Calu3 (cell line): ENCODE data around the gene C1orf53. TPM values are rescaled to one million over a fixed set of nuclear protein-coding genes. Genes with fewer than 3 reads are reported as not detected.

Source experiments
- BruUV-seq: library from RNA; stranded (reverse); fragments of 400-500 nt; replicated peaks from 2 replicates; lab custom pipeline; 2021; lab: Mats Ljungman, UMichigan
- CTCF ChIA-PET: fragments of 300-600 bp; sonication (Branson Sonifier 250); formaldehyde crosslinking; loops from one replicate; lab custom pipeline; 2022; ENCODE audit warnings: antibody characterized with exemption; lab: Charles Lee
- DNase-seq: peaks from one replicate; pipeline ENCODE4 v3.0.0; 2022
- H3K27ac Mint-ChIP-seq: one replicate; pipeline ENCODE4 v1.8.0; 2022; ENCODE audit warnings: mixed read lengths; ENCODE audit not compliant: unreplicated experiment
- H3K27me3 Mint-ChIP-seq: one replicate; pipeline ENCODE4 v1.8.0; 2022; ENCODE audit warnings: mixed read lengths; ENCODE audit not compliant: unreplicated experiment
- H3K36me3 Mint-ChIP-seq: one replicate; pipeline ENCODE4 v1.8.0; 2022; ENCODE audit warnings: mild to moderate bottlenecking, moderate library complexity, mixed read lengths; ENCODE audit not compliant: insufficient read depth, unreplicated experiment
- H3K4me1 Mint-ChIP-seq: one replicate; pipeline ENCODE4 v1.8.0; 2022; ENCODE audit warnings: mild to moderate bottlenecking, low read depth, mixed read lengths; ENCODE audit not compliant: unreplicated experiment
- H3K4me3 Mint-ChIP-seq: one replicate; pipeline ENCODE4 v1.8.0; 2022; ENCODE audit warnings: mild to moderate bottlenecking, low read depth, moderate library complexity, mixed read lengths; ENCODE audit not compliant: unreplicated experiment
- H3K9me3 Mint-ChIP-seq: one replicate; pipeline ENCODE4 v1.8.0; 2022; ENCODE audit warnings: low read depth, mixed read lengths; ENCODE audit not compliant: unreplicated experiment
- intact Hi-C: fragments of 100-400 bp; cut with micrococcal nuclease; formaldehyde crosslinking; loops from one replicate; pipeline ENCODE4 v1.10.0; 2022; ENCODE audit not compliant: unreplicated experiment
- total RNA-seq: library from RNA; stranded (reverse); gene quantifications from 2 replicates; pipeline ENCODE4 v1.2.3, GENCODE V29; 2022
- TF ChIP-seq, protein P1 (sequence below): fragments of 200-600 bp; IDR thresholded peaks from one replicate; pipeline ENCODE4 v1.8.0; 2022; ENCODE audit warnings: antibody characterized with exemption; ENCODE audit not compliant: unreplicated experiment

C1orf53 gene
- total RNA-seq, 1 experiment from 2014 or later: 11.2 TPM

DNA sequence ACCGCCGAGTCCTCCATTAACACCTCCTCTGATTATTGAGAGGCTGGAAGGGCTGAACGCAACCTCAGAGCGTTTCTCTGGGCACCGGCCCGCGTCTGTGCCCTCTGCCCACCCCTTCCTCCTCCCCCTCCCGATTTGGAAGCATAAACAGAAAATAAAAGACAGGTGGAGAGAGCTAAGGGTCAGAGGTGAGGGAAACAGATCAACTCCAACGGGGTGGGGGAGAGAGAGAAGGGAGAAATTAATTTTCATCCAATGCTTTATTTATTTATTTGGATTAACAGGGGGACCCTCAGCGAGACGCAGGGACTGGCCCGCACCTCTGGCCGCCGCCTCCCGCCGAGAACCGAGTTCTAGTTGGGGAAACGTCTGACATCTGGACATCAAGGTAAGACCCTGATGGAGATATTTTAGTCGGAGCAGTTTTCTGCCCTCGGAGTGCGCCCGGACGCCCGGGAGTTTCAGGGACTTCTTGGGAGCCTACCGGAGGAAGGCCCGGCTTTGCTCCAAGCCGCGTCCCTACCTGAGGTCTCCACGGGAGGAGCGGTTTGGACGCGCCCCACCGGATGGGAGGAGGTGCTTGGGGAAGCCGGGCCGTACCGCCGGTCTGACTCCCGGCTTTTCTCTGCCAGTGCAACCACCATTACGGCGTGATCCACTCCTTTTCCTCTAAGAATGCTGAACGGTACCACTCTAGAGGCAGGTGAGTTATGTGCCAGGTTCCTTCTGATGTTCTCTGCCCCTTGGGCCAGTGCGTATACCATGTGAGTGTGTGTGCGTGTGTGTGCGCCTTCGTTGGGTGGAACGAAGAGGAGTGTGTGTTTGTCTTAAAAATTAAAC lies 9.6 kb downstream of the C1orf53 start:
- peak overlapping the region; percentile 37 for H3K27ac Mint-ChIP-seq
- BruUV-seq: no TSS peak

DNA sequence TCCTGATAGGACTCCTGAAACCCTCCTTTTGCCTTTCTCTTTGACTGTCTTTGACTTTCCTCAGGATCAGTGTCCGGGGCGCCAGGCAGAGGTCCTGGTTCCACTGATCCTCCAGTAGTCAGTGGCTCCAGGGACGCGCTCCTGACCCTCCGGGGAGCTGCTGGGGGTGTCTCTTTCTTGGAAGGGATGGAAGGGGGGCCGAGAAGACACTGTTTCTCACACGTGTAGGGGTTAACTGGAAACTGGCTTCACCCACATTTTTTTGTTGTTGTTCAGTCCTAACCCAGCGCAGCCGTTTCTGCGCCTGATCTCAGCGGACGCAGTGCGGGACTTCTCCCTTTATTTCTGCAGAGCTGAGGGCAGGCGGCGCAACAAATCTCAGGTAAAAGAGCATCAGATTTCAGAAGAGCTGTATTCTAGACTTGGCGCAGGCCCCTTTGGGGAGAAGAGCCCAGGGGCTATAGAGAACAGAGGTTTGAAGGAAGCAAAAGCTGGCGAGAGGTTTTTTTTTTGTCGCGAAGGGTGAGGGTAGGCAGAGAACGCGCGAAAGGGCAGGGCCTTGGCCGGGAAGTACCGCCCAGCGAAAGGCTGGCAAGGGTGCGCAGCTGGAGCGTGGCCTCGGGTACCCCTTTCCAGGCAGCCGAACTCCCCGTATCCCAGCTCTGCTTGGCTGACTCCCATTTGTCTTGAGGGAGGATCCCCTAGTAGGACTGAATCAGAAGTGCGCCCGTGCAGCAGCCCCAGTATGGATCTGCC lies 10.5 kb downstream of the C1orf53 start:
- no peaks in the 10 kb centered on the region for H3K9me3 Mint-ChIP-seq
- TF ChIP-seq, protein P1, sequence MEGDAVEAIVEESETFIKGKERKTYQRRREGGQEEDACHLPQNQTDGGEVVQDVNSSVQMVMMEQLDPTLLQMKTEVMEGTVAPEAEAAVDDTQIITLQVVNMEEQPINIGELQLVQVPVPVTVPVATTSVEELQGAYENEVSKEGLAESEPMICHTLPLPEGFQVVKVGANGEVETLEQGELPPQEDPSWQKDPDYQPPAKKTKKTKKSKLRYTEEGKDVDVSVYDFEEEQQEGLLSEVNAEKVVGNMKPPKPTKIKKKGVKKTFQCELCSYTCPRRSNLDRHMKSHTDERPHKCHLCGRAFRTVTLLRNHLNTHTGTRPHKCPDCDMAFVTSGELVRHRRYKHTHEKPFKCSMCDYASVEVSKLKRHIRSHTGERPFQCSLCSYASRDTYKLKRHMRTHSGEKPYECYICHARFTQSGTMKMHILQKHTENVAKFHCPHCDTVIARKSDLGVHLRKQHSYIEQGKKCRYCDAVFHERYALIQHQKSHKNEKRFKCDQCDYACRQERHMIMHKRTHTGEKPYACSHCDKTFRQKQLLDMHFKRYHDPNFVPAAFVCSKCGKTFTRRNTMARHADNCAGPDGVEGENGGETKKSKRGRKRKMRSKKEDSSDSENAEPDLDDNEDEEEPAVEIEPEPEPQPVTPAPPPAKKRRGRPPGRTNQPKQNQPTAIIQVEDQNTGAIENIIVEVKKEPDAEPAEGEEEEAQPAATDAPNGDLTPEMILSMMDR: no peak
- CTCF ChIA-PET: interaction anchor here (0.6 to 0.8 kb wide), 2 partner anchors 44 to 189 kb away, joined by 3 to 6 read pairs; no protein-coding TSS in a partner anchor
- peak overlapping the region; percentile 71 for H3K4me3 Mint-ChIP-seq
- DNase-seq: no peak
- intact Hi-C loops: loop anchor here (5.0 kb wide), 1 partner anchor 554 kb away; no protein-coding TSS in a partner anchor
- peaks cover 38% of the 10 kb centered on the region for H3K36me3 Mint-ChIP-seq
- peak overlapping the region; percentile 37 for H3K27ac Mint-ChIP-seq
- BruUV-seq: no TSS peak
- peaks cover 36% of the 10 kb centered on the region for H3K27me3 Mint-ChIP-seq
- H3K4me1 Mint-ChIP-seq: peaks cover 44% of the 10 kb centered on the region

More for the DNA sequence above, 9.6 kb downstream of the C1orf53 start:
- Mint-ChIP-seq H3K27me3 (peaks cover 31% of the 10 kb centered on the region), H3K4me1 (peaks cover 36% of the 10 kb centered on the region), H3K36me3 (peaks cover 33% of the 10 kb centered on the region), H3K9me3 (no peaks in the 10 kb centered on the region), H3K4me3 (peak overlapping the region; percentile 71)
- DNase-seq: peak; percentile 59
- intact Hi-C loops: loop anchor here (5.0 kb wide), 1 partner anchor 555 kb away; no protein-coding TSS in a partner anchor
- CTCF ChIA-PET: interaction anchor here (0.6 kb wide), 2 partner anchors 190 to 272 kb away, joined by 3 to 6 read pairs; no protein-coding TSS in a partner anchor
- TF ChIP-seq, protein P1: no peak

DNA sequence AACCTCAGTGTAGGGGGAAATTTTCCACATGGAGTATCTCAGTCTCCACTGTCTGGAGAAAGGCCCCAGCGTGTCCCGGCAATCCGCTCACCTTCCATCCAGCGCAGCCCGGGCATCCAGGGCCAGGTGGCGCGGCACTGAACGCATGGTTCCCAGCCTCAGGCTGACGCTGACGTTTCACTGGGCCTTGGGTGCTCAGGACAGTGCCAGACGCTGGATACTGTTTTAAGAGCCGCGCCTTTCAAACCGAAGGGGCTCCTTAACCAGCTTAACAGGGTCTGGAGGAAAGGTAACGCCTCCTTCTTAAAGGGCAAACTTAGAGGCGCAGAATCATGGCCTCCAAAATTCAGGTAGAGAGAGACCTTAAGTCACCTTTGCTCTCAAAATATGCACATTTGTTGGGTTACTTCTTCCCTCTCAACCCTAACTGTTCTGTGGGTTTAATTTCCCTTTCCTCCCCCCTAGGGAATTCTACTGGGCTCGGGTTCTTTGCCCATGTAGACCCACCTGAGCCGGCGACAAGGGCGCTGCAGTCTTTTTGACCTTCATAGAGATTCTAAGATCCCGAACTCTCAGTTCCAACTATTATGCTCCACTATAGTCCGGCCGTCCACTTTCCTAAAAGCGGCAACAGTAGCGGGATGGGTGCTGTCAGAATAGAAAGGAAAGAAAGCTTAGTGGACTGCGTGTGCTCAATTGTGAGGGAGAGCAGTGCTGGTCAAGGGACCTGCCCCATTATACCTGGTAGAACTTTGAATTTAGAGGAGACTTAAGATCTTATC lies 11.3 kb downstream of the C1orf53 start:
- DNase-seq: no peak
- H3K36me3 Mint-ChIP-seq: peaks cover 44% of the 10 kb centered on the region
- H3K27ac Mint-ChIP-seq: no peak overlapping the region
- intact Hi-C loops: loop anchor here (5.0 kb wide), 1 partner anchor 554 kb away; no protein-coding TSS in a partner anchor
- TF ChIP-seq, protein P1: no peak
- CTCF ChIA-PET: interaction anchor here (0.8 kb wide), 1 partner anchor 45 kb away, joined by 3 read pairs; no protein-coding TSS in a partner anchor
- H3K4me3 Mint-ChIP-seq: peak overlapping the region; percentile 71
- H3K4me1 Mint-ChIP-seq: peaks cover 44% of the 10 kb centered on the region
- H3K27me3 Mint-ChIP-seq: peaks cover 36% of the 10 kb centered on the region
- no TSS peak for BruUV-seq
- no peaks in the 10 kb centered on the region for H3K9me3 Mint-ChIP-seq
